Measurements from ENCODE around the gene EIF2S1.
A peak's percentile ranks its signal among the peaks of the same experiment; 100 is the strongest.
"Not testable (repeated sequence)": the region's sequence is repeated elsewhere in the genome, so short reads cannot be mapped to it uniquely, and the experiment has no call there.

The EIF2S1 gene

GRCh38 chr14:67411370-67411769 is 51.2 kb downstream of the EIF2S1 start:
- peak; percentile 40 for DNase-seq (ENCODE audit: low spot score)

- peak; percentile 84 for DNase-seq (ENCODE audit: low spot score)
Measured at GRCh38 chr14:67411820-67412421, 51.8 kb downstream of the EIF2S1 start, which contains the start of gene PLEK2. TSS of gene PLEK2 (minus strand) at chr14:67412165. CDS start at chr14:67412059, 106 bp downstream.

GRCh38 chr14:67413806-67414769 is 54.0 kb downstream of the EIF2S1 start:
- peak; percentile 56 for DNase-seq (ENCODE audit: low spot score)

GRCh38 chr14:67415610-67416009 is 55.5 kb downstream of the EIF2S1 start:
- DNase-seq (ENCODE audit: low spot score): not testable (repeated sequence)

GRCh38 chr14:67416085-67416484 is 56.0 kb downstream of the EIF2S1 start:
- DNase-seq (ENCODE audit: low spot score): peak; percentile 89

- DNase-seq (ENCODE audit: low spot score): no peak
Measured at GRCh38 chr14:67416810-67417209, 56.7 kb downstream of the EIF2S1 start.

- no peak for DNase-seq (ENCODE audit: low spot score)
Measured at GRCh38 chr14:67417633-67418032, 57.5 kb downstream of the EIF2S1 start.

GRCh38 chr14:67418401-67419191 is 58.5 kb downstream of the EIF2S1 start:
- DNase-seq (ENCODE audit: low spot score): peak; percentile 95

GRCh38 chr14:67420102-67420739 is 60.1 kb downstream of the EIF2S1 start:
- DNase-seq (ENCODE audit: low spot score): peak; percentile 79

GRCh38 chr14:67421356-67422224 is 61.5 kb downstream of the EIF2S1 start:
- no peak for DNase-seq (ENCODE audit: low spot score)

- no peak for DNase-seq (ENCODE audit: low spot score)
Measured at GRCh38 chr14:67423424-67423823, 63.3 kb downstream of the EIF2S1 start.

- DNase-seq (ENCODE audit: low spot score): no peak
Measured at GRCh38 chr14:67424539-67424938, 64.4 kb downstream of the EIF2S1 start.

GRCh38 chr14:67425608-67426007 is 65.5 kb downstream of the EIF2S1 start:
- peak; percentile 44 for DNase-seq (ENCODE audit: low spot score)

GRCh38 chr14:67426161-67426560 is 66.0 kb downstream of the EIF2S1 start:
- DNase-seq (ENCODE audit: low spot score): no peak

- peak; percentile 87 for DNase-seq (ENCODE audit: low spot score)
Measured at GRCh38 chr14:67426983-67427606, 67.0 kb downstream of the EIF2S1 start.

GRCh38 chr14:67428501-67429031 is 68.4 kb downstream of the EIF2S1 start:
- no peak for DNase-seq (ENCODE audit: low spot score)

- no peak for DNase-seq (ENCODE audit: low spot score)
Measured at GRCh38 chr14:67429510-67430205, 69.5 kb downstream of the EIF2S1 start.

- no peak for DNase-seq (ENCODE audit: low spot score)
Measured at GRCh38 chr14:67432050-67432564, 72.0 kb downstream of the EIF2S1 start.

- DNase-seq (ENCODE audit: low spot score): no peak
Measured at GRCh38 chr14:67435603-67436002, 75.5 kb downstream of the EIF2S1 start.
